ENCODE measurements around the gene ATP2B3. TPM values are rescaled to one million over a fixed set of nuclear protein-coding genes. Genes with fewer than 3 reads are reported as not detected.

The ATP2B3 gene
- total RNA-seq, 6 donors from 2014 or later, result 0.10 to 0.55 (median 0.33) TPM; not detected in 2

DNA sequence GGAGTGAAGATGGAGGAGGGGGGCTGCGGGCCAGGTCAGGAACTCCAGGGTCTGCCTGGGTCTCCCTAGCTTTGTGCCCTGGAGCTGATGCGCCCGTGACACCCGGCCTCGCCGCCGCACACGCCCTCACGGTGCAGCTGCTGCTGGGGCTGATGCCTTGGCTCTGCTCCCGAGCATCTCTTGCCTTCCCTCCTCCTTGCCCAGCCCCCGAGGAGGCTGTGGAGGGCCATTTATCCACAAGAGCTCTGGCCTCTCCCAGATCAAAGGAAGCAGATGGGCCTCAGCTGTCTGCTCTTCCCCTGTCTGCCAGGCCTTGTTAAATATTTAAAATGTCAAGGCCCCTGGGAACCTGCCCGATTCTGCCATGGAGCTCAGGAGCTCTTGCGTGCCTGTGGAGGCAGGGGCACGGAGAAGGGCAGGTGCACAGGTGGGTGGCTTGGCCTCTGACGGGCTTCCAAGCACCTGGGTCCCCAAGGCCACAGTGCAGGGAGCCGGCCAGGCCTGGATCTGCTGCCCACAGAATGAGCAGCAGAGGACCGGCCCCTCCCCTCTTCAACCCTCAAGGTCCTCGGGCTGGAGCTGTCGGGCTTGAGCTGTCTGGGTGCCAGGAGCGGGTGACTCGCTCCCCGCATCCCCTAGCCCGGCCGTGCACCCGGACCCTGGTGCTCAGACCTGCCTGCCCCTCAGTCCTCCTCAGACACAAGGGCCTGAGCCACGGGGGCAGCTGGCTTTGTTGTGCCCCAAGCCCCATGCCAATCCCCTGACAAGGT is 20.3 kb downstream of the ATP2B3 start:
- no peak for ATAC-seq (ENCODE audit: low FRiP score in 2 of 2)
- peak in 1 of 2 donors; percentile 43 for DNase-seq
- Histone ChIP-seq H3K36me3 (no peaks in the 10 kb centered on the region), H3K9me3 (no peaks in the 10 kb centered on the region), H3K27me3 (peaks cover 0 to 4% (median 0%) of the 10 kb centered on the region in 4 donors), H3K4me3 (no peak overlapping the region), H3K4me1 (no peaks in the 10 kb centered on the region), H3K27ac (no peak overlapping the region)
- WGBS, 2 donors, result 78% methylated on average over 24 of the region's 26 CpGs; no CpG with 5 or more reads in 1 of the 2 donors
- TF ChIP-seq, protein P1, sequence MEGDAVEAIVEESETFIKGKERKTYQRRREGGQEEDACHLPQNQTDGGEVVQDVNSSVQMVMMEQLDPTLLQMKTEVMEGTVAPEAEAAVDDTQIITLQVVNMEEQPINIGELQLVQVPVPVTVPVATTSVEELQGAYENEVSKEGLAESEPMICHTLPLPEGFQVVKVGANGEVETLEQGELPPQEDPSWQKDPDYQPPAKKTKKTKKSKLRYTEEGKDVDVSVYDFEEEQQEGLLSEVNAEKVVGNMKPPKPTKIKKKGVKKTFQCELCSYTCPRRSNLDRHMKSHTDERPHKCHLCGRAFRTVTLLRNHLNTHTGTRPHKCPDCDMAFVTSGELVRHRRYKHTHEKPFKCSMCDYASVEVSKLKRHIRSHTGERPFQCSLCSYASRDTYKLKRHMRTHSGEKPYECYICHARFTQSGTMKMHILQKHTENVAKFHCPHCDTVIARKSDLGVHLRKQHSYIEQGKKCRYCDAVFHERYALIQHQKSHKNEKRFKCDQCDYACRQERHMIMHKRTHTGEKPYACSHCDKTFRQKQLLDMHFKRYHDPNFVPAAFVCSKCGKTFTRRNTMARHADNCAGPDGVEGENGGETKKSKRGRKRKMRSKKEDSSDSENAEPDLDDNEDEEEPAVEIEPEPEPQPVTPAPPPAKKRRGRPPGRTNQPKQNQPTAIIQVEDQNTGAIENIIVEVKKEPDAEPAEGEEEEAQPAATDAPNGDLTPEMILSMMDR (IDR thresholded peaks at IDR 0.05), result no peak
- TF ChIP-seq POLR2A (IDR thresholded peaks at IDR 0.05), result no peak
- no peak for TF ChIP-seq EP300 (IDR thresholded peaks at IDR 0.05)
- TF ChIP-seq POLR2AphosphoS5 (IDR thresholded peaks at IDR 0.05), result no peak

- ATAC-seq (ENCODE audit: low FRiP score in 2 of 2), result no peak
- Histone ChIP-seq H3K9me3 (no peaks in the 10 kb centered on the region), H3K4me1 (no peaks in the 10 kb centered on the region), H3K27me3 (peaks cover 0 to 4% (median 0%) of the 10 kb centered on the region in 4 donors), H3K4me3 (no peak overlapping the region), H3K36me3 (no peaks in the 10 kb centered on the region), H3K27ac (no peak overlapping the region)
- 83% methylated on average over 17 of the region's 17 CpGs; no CpG with 5 or more reads in 1 of the 2 donors for WGBS, 2 donors
- no peak for TF ChIP-seq POLR2A (IDR thresholded peaks at IDR 0.05)
- peak in 1 of 2 donors; percentile 36 for DNase-seq
Observed at GRCh38 chrX:153538424-153538823, 21.0 kb downstream of the ATP2B3 start.

DNA sequence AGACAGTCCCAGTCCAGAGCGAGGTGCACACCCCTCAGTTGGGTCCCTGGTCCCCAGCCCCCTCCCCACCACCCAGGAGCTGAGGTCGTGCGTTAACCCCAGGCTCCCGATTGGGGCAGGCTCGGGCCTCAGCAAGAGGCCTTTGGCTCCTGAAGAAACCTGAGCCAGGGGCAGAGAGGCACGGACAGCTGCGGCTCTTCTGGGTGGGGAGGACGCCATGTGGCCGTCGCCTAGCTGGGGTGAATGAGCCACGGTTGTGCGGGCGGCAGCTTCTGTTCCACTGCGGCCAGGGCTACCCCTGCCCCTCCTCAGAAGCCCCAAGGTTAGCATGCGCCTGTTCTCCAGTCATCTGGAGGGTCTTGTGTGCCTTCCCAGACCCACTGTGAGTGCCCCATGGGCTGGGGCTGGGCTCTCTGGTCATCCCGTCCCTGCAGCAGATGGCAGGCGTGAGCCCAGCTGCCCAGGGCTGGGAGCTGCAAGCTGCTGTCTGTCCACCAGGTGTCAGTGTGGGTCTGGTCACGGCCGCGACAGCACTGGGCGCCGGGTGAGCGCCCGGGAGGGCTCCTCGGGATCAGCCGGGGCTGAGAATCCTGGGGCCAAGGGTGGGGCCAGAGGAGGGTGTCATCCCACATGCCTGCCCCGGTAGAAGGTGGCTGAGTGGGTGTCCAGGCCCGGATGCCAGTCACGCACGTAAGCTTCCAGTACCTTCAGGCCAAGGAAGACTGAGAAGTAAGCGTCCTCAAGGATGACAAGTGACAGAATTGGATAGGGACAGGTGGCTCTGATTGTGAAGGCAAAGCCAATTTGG is 21.9 kb downstream of the ATP2B3 start:
- no peaks in the 10 kb centered on the region for H3K27me3 ChIP-seq
- WGBS, 2 donors, result 50% methylated on average over 31 of the region's 31 CpGs; no CpG with 5 or more reads in 1 of the 2 donors
- TF ChIP-seq, protein P1 (IDR thresholded peaks at IDR 0.05), result peak; percentile 81 to 90 (median 86)
- TF ChIP-seq POLR2AphosphoS5 (IDR thresholded peaks at IDR 0.05) (no peak), EP300 (IDR thresholded peaks at IDR 0.05) (no peak)
- H3K4me1 ChIP-seq, result no peaks in the 10 kb centered on the region
- no peak overlapping the region for H3K4me3 ChIP-seq
- H3K36me3 ChIP-seq, result no peaks in the 10 kb centered on the region
- DNase-seq (peak; percentile 65 to 80), ATAC-seq (ENCODE audit: low FRiP score in 2 of 2) (peak; percentile 68 to 89)
- no peak overlapping the region for H3K27ac ChIP-seq
- H3K9me3 ChIP-seq, result no peaks in the 10 kb centered on the region

DNA sequence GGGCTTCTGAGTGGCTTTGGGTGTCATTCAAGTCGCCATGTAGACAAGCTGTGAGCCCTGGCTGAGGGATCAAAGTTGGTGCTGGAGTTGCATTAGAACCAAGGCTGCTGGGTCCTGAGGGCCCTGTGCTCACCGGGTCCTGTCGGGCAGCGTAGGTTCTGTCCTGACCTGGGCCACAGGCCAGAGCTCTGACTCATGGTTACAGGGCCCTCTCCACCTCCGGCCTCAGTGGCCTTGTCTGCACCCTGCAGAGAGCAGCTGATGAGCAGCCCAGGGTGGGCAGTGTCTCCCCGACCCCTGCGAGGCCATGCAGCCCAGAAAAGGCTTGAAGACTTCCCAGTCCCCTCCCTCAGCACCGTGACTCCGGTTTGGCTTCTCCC is 22.5 kb downstream of the ATP2B3 start:
- DNase-seq (peak in 1 of 2 donors; percentile 15), ATAC-seq (ENCODE audit: low FRiP score in 2 of 2) (no peak)
- H3K36me3 ChIP-seq, result no peaks in the 10 kb centered on the region
- H3K4me1 ChIP-seq, result no peaks in the 10 kb centered on the region
- no peaks in the 10 kb centered on the region for H3K27me3 ChIP-seq
- H3K4me3 ChIP-seq, result no peak overlapping the region
- 67% methylated on average over 8 of the region's 9 CpGs; no CpG with 5 or more reads in 1 of the 2 donors for WGBS, 2 donors
- H3K9me3 ChIP-seq, result no peaks in the 10 kb centered on the region
- no peak overlapping the region for H3K27ac ChIP-seq
- TF ChIP-seq POLR2A (IDR thresholded peaks at IDR 0.05) (no peak), EP300 (IDR thresholded peaks at IDR 0.05) (no peak), POLR2AphosphoS5 (IDR thresholded peaks at IDR 0.05) (no peak)
- TF ChIP-seq, protein P1 (IDR thresholded peaks at IDR 0.05), result no peak

DNA sequence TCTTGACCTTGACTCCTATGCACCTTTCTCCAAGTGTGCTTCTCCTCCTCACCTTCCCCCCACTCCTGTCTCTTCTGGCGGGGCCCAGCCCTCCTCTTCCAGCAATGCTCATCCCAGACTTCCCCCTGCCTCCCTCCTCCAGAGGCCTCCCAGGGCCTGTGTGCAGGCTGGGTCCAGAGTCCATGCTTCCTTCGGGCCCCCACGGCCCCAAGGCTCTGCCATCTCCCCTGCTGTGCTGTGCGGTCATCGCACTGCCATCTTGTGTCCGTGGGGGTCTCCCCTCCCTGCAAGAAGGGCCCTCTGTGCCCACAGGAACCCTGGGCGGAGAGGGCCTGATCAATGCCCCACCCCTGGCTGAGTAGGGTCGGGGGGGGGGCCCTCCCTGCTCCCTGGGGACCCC is 27.3 kb downstream of the ATP2B3 start:
- WGBS, 2 donors, result 81 to 84% methylated on average over 6 of the region's 8 CpGs
- no peak overlapping the region for H3K4me3 ChIP-seq
- no peaks in the 10 kb centered on the region for H3K36me3 ChIP-seq
- ATAC-seq (ENCODE audit: low FRiP score in 2 of 2) (no peak), DNase-seq (peak in 1 of 2 donors; percentile 24)
- H3K27me3 ChIP-seq, result no peaks in the 10 kb centered on the region
- no peaks in the 10 kb centered on the region for H3K9me3 ChIP-seq
- no peaks in the 10 kb centered on the region for H3K4me1 ChIP-seq
- no peak overlapping the region for H3K27ac ChIP-seq
- TF ChIP-seq, protein P1 (IDR thresholded peaks at IDR 0.05), result no peak
- no peak for TF ChIP-seq POLR2AphosphoS5 (IDR thresholded peaks at IDR 0.05)
- TF ChIP-seq EP300 (IDR thresholded peaks at IDR 0.05), result no peak
- TF ChIP-seq POLR2A (IDR thresholded peaks at IDR 0.05), result no peak

Data from upper lobe of left lung (tissue), 6 donors.